GM23338 (cell line): ENCODE results near the gene FIGN. TPM values are rescaled to one million over a fixed set of nuclear protein-coding genes. Genes with fewer than 3 reads are reported as not detected.

Experiments
- ATAC-seq: fragments of 200-7000 bp; cut with Tn5 transposase; 3 replicates; pipeline ENCODE4 v1.9.1; 2020
- DNase-seq: peaks from one replicate; pipeline ENCODE4 v3.0.0-alpha.2; 2015; ENCODE audit warnings: low spot score
- H2AFZ ChIP-seq: fragments of 200-600 bp; sonication (generic); 2 replicates; pipeline ENCODE4 v1.8.0; 2016; ENCODE audit warnings: antibody characterized with exemption, mild to moderate bottlenecking, moderate library complexity
- H3F3A ChIP-seq: fragments of 200-600 bp; sonication (generic); replicated peaks from 2 replicates; pipeline ENCODE4 v1.8.0; 2017; ENCODE audit warnings: antibody characterized with exemption, mixed run types, low read depth
- H3K27ac ChIP-seq: fragments of 200-600 bp; sonication (generic); 2 replicates; pipeline ENCODE4 v1.6.1; 2016; ENCODE audit warnings: low read depth
- H3K27me3 ChIP-seq: fragments of 200-600 bp; sonication (generic); 2 replicates; pipeline ENCODE4 v1.8.0; 2016; ENCODE audit warnings: mild to moderate bottlenecking, mixed run types, moderate library complexity; ENCODE audit not compliant: insufficient read depth
- H3K36me3 ChIP-seq: fragments of 200-600 bp; sonication (generic); 2 replicates; pipeline ENCODE4 v1.8.0; 2016; ENCODE audit warnings: mild to moderate bottlenecking; ENCODE audit not compliant: insufficient read depth
- H3K4me1 ChIP-seq: fragments of 200-600 bp; sonication (generic); 2 replicates; pipeline ENCODE4 v1.8.0; 2016; ENCODE audit warnings: mild to moderate bottlenecking, moderate library complexity; ENCODE audit not compliant: insufficient read depth
- H3K4me2 ChIP-seq: fragments of 200-600 bp; sonication (generic); 2 replicates; pipeline ENCODE4 v1.7.1; 2017; ENCODE audit warnings: mixed run types
- H3K4me3 ChIP-seq: fragments of 200-600 bp; sonication (generic); 2 replicates; pipeline ENCODE4 v1.6.1; 2016; ENCODE audit warnings: mixed run types
- H3K79me2 ChIP-seq: fragments of 200-600 bp; sonication (generic); replicated peaks from 2 replicates; pipeline ENCODE4 v1.8.0; 2017; ENCODE audit warnings: mild to moderate bottlenecking; ENCODE audit not compliant: insufficient read depth
- H3K9me2 ChIP-seq: fragments of 200-600 bp; sonication (generic); 2 replicates; pipeline ENCODE4 v1.8.0; 2017; ENCODE audit not compliant: insufficient read depth
- H4K20me1 ChIP-seq: fragments of 200-600 bp; sonication (generic); replicated peaks from 2 replicates; pipeline ENCODE4 v1.8.0; 2017; ENCODE audit warnings: mild to moderate bottlenecking; ENCODE audit not compliant: insufficient read depth
- H3K27ac Mint-ChIP-seq: 2 replicates; pipeline ENCODE4 v1.8.0; 2020; ENCODE audit warnings: inconsistent platforms, mild to moderate bottlenecking, moderate library complexity, mixed read lengths
- H3K27me3 Mint-ChIP-seq: 3 replicates; pipeline ENCODE4 v1.8.0; 2022; ENCODE audit warnings: low read depth, mild to moderate bottlenecking, moderate library complexity, mixed read lengths, inconsistent platforms; ENCODE audit not compliant: insufficient read depth, poor library complexity
- H3K36me3 Mint-ChIP-seq: 3 replicates; pipeline ENCODE4 v1.8.0; 2021; ENCODE audit warnings: low read depth, mild to moderate bottlenecking, inconsistent platforms, moderate library complexity, mixed read lengths
- H3K4me1 Mint-ChIP-seq: 3 replicates; pipeline ENCODE4 v1.8.0; 2020; ENCODE audit warnings: mild to moderate bottlenecking, inconsistent platforms, mixed read lengths
- H3K4me3 Mint-ChIP-seq: 3 replicates; pipeline ENCODE4 v1.8.0; 2021; ENCODE audit warnings: moderate library complexity, mild to moderate bottlenecking, inconsistent platforms, mixed read lengths
- H3K9me3 Mint-ChIP-seq: 3 replicates; pipeline ENCODE4 v1.8.0; 2020; ENCODE audit warnings: moderate library complexity, mild to moderate bottlenecking, inconsistent platforms, mixed read lengths
- CREB1 ChIP-seq: fragments of 250-450 bp; sonication (Bioruptor Pico); IDR thresholded peaks from 2 replicates; pipeline ENCODE4 v1.5.0; 2020; ENCODE audit warnings: low read depth, mild to moderate bottlenecking, moderate library complexity
- CTCF ChIP-seq, 2 experiments: fragments of 200-600 bp in 1 of 2; sonication (generic) in 1 of 2; conservative IDR thresholded peaks; 2 replicates each; pipeline versions ENCODE4 v1.5.1 to v1.6.1; 2016 to 2017; ENCODE audit warnings: antibody characterized with exemption in 2 of 2, low read depth in 2 of 2, mild to moderate bottlenecking in 2 of 2, moderate library complexity in 1 of 2
- ETS1 ChIP-seq: IDR thresholded peaks from 2 replicates; pipeline ENCODE4 v1.6.1; 2016; ENCODE audit warnings: antibody characterized with exemption
- EZH2 ChIP-seq: fragments of 200-600 bp; sonication (generic); IDR thresholded peaks from one replicate; pipeline ENCODE4 v1.8.0; 2017; ENCODE audit warnings: antibody characterized with exemption, mild to moderate bottlenecking, low read depth; ENCODE audit not compliant: unreplicated experiment
- EZH2phosphoT487 ChIP-seq: fragments of 200-600 bp; sonication (generic); IDR thresholded peaks from one replicate; pipeline ENCODE4 v1.8.1; 2018; ENCODE audit warnings: antibody characterized with exemption; ENCODE audit not compliant: unreplicated experiment
- NANOG ChIP-seq: IDR thresholded peaks from 2 replicates; pipeline ENCODE4 v1.6.1; 2016; ENCODE audit warnings: antibody characterized with exemption, borderline replicate concordance
- POLR2AphosphoS5 ChIP-seq: IDR thresholded peaks from 2 replicates; pipeline ENCODE4 v1.6.1; 2016; ENCODE audit warnings: antibody characterized with exemption, low read depth
- REST ChIP-seq: IDR thresholded peaks from one replicate; pipeline ENCODE4 v1.6.1; 2018; ENCODE audit warnings: antibody characterized with exemption; ENCODE audit not compliant: unreplicated experiment
- STAT1 ChIP-seq: IDR thresholded peaks from one replicate; pipeline ENCODE4 v1.6.1; 2016; ENCODE audit warnings: antibody characterized with exemption; ENCODE audit not compliant: unreplicated experiment
- ZNF462 ChIP-seq: fragments of 250-450 bp; sonication (Bioruptor Pico); IDR thresholded peaks from 2 replicates; pipeline ENCODE4 v1.5.0; 2020; ENCODE audit warnings: mild to moderate bottlenecking, moderate library complexity
- polyA plus RNA-seq: library from polyadenylated mRNA; unstranded; fragments of >200 nt; fragmentation: Nextera tagmentation; extraction: Ambion mirVana; gene quantifications from 2 replicates; pipeline ENCODE4 v1.2.1, GENCODE V29; 2016
- total RNA-seq: library from RNA; depleted of rRNA; stranded (reverse); fragments of >200 nt; shearing (Covaris generic); gene quantifications from 2 replicates; pipeline ENCODE4 v1.2.3, GENCODE V29; 2014

Gene FIGN
- total and polyA plus RNA-seq, 2 experiments from 2014 or later, result 17.2 to 23.6 TPM

- TF ChIP-seq CREB1 (CRISPR knock-in tag), result no peak
- no peak for ATAC-seq
- Histone ChIP-seq H3K4me1 (no peaks in the 10 kb centered on the region), H4K20me1 (no peaks in the 10 kb centered on the region), H3K79me2 (no peaks in the 10 kb centered on the region), H3F3A (no peaks in the 10 kb centered on the region), H3K4me3 (no peak overlapping the region), H3K27me3 (no peaks in the 10 kb centered on the region), H3K9me2 (0 out of 2 replicates have a peak, but pooled peaks cover 3% of the 10 kb centered on the region), H2AFZ (no peak overlapping the region), H3K27ac (no peak overlapping the region), H3K4me2 (no peak overlapping the region), H3K36me3 (no peaks in the 10 kb centered on the region)
- no peaks in the 10 kb centered on the region for H3K9me3 Mint-ChIP-seq
- H3K4me1 Mint-ChIP-seq, result no peaks in the 10 kb centered on the region
- DNase-seq, result no peak
- H3K27ac Mint-ChIP-seq, result no peak overlapping the region
- no peaks in the 10 kb centered on the region for H3K36me3 Mint-ChIP-seq
- H3K27me3 Mint-ChIP-seq, result no peaks in the 10 kb centered on the region
- H3K4me3 Mint-ChIP-seq, result no peak overlapping the region
Observed at GRCh38 chr2:163764566-163764965, 28.8 kb upstream of the FIGN start.

- Histone ChIP-seq H3K27ac (no peak overlapping the region), H3F3A (no peaks in the 10 kb centered on the region), H3K27me3 (no peaks in the 10 kb centered on the region), H3K9me2 (no peaks in the 10 kb centered on the region), H2AFZ (no peak overlapping the region), H3K4me2 (no peak overlapping the region), H3K4me3 (no peak overlapping the region), H4K20me1 (no peaks in the 10 kb centered on the region), H3K4me1 (no peaks in the 10 kb centered on the region), H3K36me3 (no peaks in the 10 kb centered on the region), H3K79me2 (no peaks in the 10 kb centered on the region)
- DNase-seq, result no peak
- H3K36me3 Mint-ChIP-seq, result no peaks in the 10 kb centered on the region
- peaks cover 8% of the 10 kb centered on the region for H3K4me1 Mint-ChIP-seq
- no peak overlapping the region for H3K4me3 Mint-ChIP-seq
- no peaks in the 10 kb centered on the region for H3K27me3 Mint-ChIP-seq
- ATAC-seq, result no peak
- H3K9me3 Mint-ChIP-seq, result no peaks in the 10 kb centered on the region
- no peak overlapping the region for H3K27ac Mint-ChIP-seq
- TF ChIP-seq NANOG (no peak), POLR2AphosphoS5 (no peak), ZNF462 (no peak), ETS1 (no peak), EZH2 (no peak), CREB1 (CRISPR knock-in tag) (no peak), EZH2phosphoT487 (no peak), REST (no peak), STAT1 (no peak), CTCF (conservative IDR thresholded peaks at IDR 0.05; ENCODE audit: low read depth in 2 of 2) (no peak)
Observed at GRCh38 chr2:163759013-163759412, 23.2 kb upstream of the FIGN start.
